GM12864 (cell line): Measurements from ENCODE around the gene DCUN1D5.

ENCODE experiments used
- DNase-seq: peaks from one replicate; pipeline ENCODE4 v3.0.0-alpha.2; 2011; ENCODE audit warnings: low read depth
- H3K4me3 ChIP-seq: 2 replicates; pipeline ENCODE4 v1.5.1; 2011; ENCODE audit warnings: mild to moderate bottlenecking, low read depth, low read length, control low read depth
- CTCF ChIP-seq: IDR thresholded peaks from 2 replicates; pipeline ENCODE4 v1.5.1; 2011; ENCODE audit warnings: low read depth, mild to moderate bottlenecking, moderate library complexity, low read length, control low read depth, inconsistent platforms; ENCODE audit errors: missing control alignments

The DCUN1D5 gene

GRCh38 chr11:103091801-103092524 lies at the start of gene DCUN1D5:
Gene DCUN1D5, minus strand, starts transcription at chr11:103092160. Its CDS starts 288 bp downstream, at chr11:103091872.
- DNase-seq = peak; percentile 86
- no peak for TF ChIP-seq CTCF
- H3K4me3 ChIP-seq = peak within 1 kb of the TSS; percentile 88

- no peak overlapping the region for H3K4me3 ChIP-seq
- no peak for TF ChIP-seq CTCF
- no peak for DNase-seq
These were observed 33.5 kb upstream of the DCUN1D5 start for GRCh38 chr11:103125462-103125861.

GRCh38 chr11:103114836-103115235 lies 22.9 kb upstream of the DCUN1D5 start:
- TF ChIP-seq CTCF = no peak

GRCh38 chr11:103112364-103112763 lies 20.4 kb upstream of the DCUN1D5 start:
- TF ChIP-seq CTCF = no peak
- H3K4me3 ChIP-seq = no peak overlapping the region
- no peak for DNase-seq

More at GRCh38 chr11:103114836-103115235, 22.9 kb upstream of the DCUN1D5 start:
- no peak for DNase-seq
- H3K4me3 ChIP-seq = no peak overlapping the region

- no peak for DNase-seq
- no peak overlapping the region for H3K4me3 ChIP-seq
- TF ChIP-seq CTCF = no peak
These were observed 19.4 kb upstream of the DCUN1D5 start for GRCh38 chr11:103111400-103111799.

- no peak overlapping the region for H3K4me3 ChIP-seq
- no peak for DNase-seq
- no peak for TF ChIP-seq CTCF
These were observed 18.4 kb upstream of the DCUN1D5 start for GRCh38 chr11:103110391-103110790.

- TF ChIP-seq CTCF = no peak
- H3K4me3 ChIP-seq = peak overlapping the region; percentile 35
- DNase-seq = no peak
These were observed 17.9 kb upstream of the DCUN1D5 start for GRCh38 chr11:103109818-103110388.
